Thoracic aorta (tissue), 2 donors: Measurements from ENCODE around the gene USP34. TPM values are rescaled to one million over a fixed set of nuclear protein-coding genes. Genes with fewer than 3 reads are reported as not detected.

ENCODE experiments used
- ATAC-seq: fragments of 150-250 bp; one replicate; pipeline ENCODE4 v1.8.0; 2017; ENCODE audit warnings: low read depth; ENCODE audit not compliant: insufficient number of reproducible peaks, low FRiP score
- DNase-seq: peaks from one replicate; pipeline ENCODE4 v3.0.0-alpha.2; 2020; ENCODE audit warnings: low spot score
- H3K27ac ChIP-seq, 2 donors: fragments of 200-600 bp; sonication (generic); 1 replicate in 1 of 2; 2 replicates in 1 of 2; pipeline ENCODE4 v1.5.1; 2016; ENCODE audit warnings: mild to moderate bottlenecking in 2 of 2, moderate library complexity in 2 of 2
- H3K27me3 ChIP-seq: fragments of 200-600 bp; sonication (generic); replicated peaks from 2 replicates; pipeline ENCODE4 v1.6.0; 2016; ENCODE audit warnings: mild to moderate bottlenecking; ENCODE audit not compliant: insufficient read depth
- H3K36me3 ChIP-seq: fragments of 200-600 bp; sonication (generic); one replicate; pipeline ENCODE4 v1.5.1; 2016
- H3K4me1 ChIP-seq, 2 donors: fragments of 200-600 bp; sonication (generic); 1 replicate in 1 of 2; 2 replicates in 1 of 2; pipeline versions ENCODE4 v1.5.1 to v1.6.0; 2016; ENCODE audit warnings: low read depth in 2 of 2, mild to moderate bottlenecking in 1 of 2; ENCODE audit not compliant: control insufficient read depth in 1 of 2
- H3K4me3 ChIP-seq: fragments of 200-600 bp; sonication (generic); 2 replicates; pipeline ENCODE4 v1.5.1; 2016; ENCODE audit warnings: mild to moderate bottlenecking
- H3K9me3 ChIP-seq: fragments of 200-600 bp; sonication (generic); 2 replicates; pipeline ENCODE4 v1.5.1; 2016
- CTCF ChIP-seq: fragments of 200-600 bp; sonication (generic); IDR thresholded peaks from one replicate; pipeline ENCODE4 v1.5.1; 2019; ENCODE audit warnings: antibody characterized with exemption
- total RNA-seq, 2 donors: library from RNA; depleted of rRNA; stranded (reverse); fragments of >200 nt; gene quantifications; one replicate each; pipeline versions ENCODE4 v1.1.0 to v1.2.3, GENCODE V29; 2016

Gene USP34
- total RNA-seq, 2 donors from 2014 or later, result 88.0 to 191 TPM

GRCh38 chr2:61326423-61326822, 144.5 kb downstream of the USP34 start:
- H3K9me3 ChIP-seq, result no peaks in the 10 kb centered on the region
- DNase-seq (no peak), ATAC-seq (no peak)
- TF ChIP-seq CTCF, result no peak
- no peak overlapping the region for H3K27ac ChIP-seq
- no peak overlapping the region for H3K4me3 ChIP-seq
- H3K4me1 ChIP-seq, result no peaks in the 10 kb centered on the region
- H3K27me3 ChIP-seq, result no peaks in the 10 kb centered on the region
- H3K36me3 ChIP-seq, result peaks cover 7% of the 10 kb centered on the region

- peaks cover 12% of the 10 kb centered on the region for H3K36me3 ChIP-seq
- H3K4me3 ChIP-seq, result no peak overlapping the region
- TF ChIP-seq CTCF, result no peak
- H3K9me3 ChIP-seq, result no peaks in the 10 kb centered on the region
- no peak for DNase-seq
- ATAC-seq, result no peak
- no peaks in the 10 kb centered on the region for H3K27me3 ChIP-seq
- no peak overlapping the region for H3K27ac ChIP-seq
- H3K4me1 ChIP-seq, result no peaks in the 10 kb centered on the region
Measured at GRCh38 chr2:61320181-61320580, 150.7 kb downstream of the USP34 start.

- TF ChIP-seq CTCF, result no peak
- DNase-seq (no peak), ATAC-seq (no peak)
- Histone ChIP-seq H3K27me3 (no peaks in the 10 kb centered on the region), H3K4me1 (no peaks in the 10 kb centered on the region), H3K4me3 (no peak overlapping the region), H3K27ac (no peak overlapping the region), H3K36me3 (peaks cover 8% of the 10 kb centered on the region), H3K9me3 (no peaks in the 10 kb centered on the region)
Measured at GRCh38 chr2:61318553-61318952, 152.3 kb downstream of the USP34 start.

DNA sequence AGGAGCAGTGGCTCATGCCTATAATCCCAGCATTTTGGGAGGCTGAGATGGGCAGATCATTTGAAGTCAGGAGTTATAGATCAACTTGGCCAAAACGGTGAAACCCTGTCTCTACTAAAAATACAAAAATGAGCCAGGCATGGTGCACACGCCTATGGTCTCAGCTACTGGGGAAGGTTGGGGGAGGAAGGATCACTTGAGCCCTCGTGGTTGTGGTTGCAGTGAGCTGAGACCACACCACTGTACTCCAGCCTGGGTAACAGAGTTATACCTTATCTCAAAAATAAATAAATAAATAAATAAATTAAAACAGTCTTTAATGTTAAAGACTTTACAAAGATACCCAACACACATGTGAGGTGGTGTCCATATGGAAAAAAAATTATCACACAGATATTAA, 174.9 kb downstream of the USP34 start:
- H3K4me1 ChIP-seq, result no peaks in the 10 kb centered on the region
- H3K9me3 ChIP-seq, result no peaks in the 10 kb centered on the region
- no peak for DNase-seq
- peaks cover 20% of the 10 kb centered on the region for H3K36me3 ChIP-seq
- H3K27me3 ChIP-seq, result no peaks in the 10 kb centered on the region
- H3K4me3 ChIP-seq, result no peak overlapping the region
- ATAC-seq, result no peak
- TF ChIP-seq CTCF, result no peak
- no peak overlapping the region for H3K27ac ChIP-seq

- Histone ChIP-seq H3K4me3 (no peak overlapping the region), H3K27ac (no peak overlapping the region), H3K27me3 (no peaks in the 10 kb centered on the region), H3K9me3 (no peaks in the 10 kb centered on the region), H3K36me3 (peaks cover 14% of the 10 kb centered on the region), H3K4me1 (no peaks in the 10 kb centered on the region)
- TF ChIP-seq CTCF, result no peak
- DNase-seq, result no peak
- ATAC-seq, result no peak
Measured at GRCh38 chr2:61291851-61292575, 178.9 kb downstream of the USP34 start.
